ENCODE results near the gene HERC3.

DNA sequence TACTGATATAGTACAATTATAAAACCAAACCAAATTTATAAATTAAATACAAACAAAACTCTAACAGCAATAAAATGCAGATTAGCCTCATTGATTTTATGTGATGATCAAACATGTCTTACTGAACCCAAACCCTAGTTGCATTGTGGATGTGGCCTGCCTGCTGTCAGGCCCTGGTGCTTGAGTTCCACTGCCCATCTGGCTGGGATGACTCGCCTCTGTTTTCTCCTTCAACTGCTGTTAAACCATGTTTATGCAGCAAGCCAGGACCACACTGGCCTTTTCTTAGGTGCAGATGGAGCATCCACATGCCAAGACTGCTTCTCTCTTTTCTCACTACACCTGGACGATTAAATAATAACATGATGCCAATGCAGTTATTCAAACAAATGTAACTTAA, 82.7 kb downstream of the HERC3 start:
- TF ChIP-seq CTCF (IDR thresholded peaks at IDR 0.05), result no peak
- no peak for TF ChIP-seq POLR2AphosphoS5 (IDR thresholded peaks at IDR 0.05)

All from gastroesophageal sphincter (tissue), 3 donors.